Measurements from ENCODE around the gene RXFP2.

- TF ChIP-seq CTCF (IDR thresholded peaks at IDR 0.05) = no peak
- TF ChIP-seq, protein P1, sequence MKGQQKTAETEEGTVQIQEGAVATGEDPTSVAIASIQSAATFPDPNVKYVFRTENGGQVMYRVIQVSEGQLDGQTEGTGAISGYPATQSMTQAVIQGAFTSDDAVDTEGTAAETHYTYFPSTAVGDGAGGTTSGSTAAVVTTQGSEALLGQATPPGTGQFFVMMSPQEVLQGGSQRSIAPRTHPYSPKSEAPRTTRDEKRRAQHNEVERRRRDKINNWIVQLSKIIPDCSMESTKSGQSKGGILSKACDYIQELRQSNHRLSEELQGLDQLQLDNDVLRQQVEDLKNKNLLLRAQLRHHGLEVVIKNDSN (IDR thresholded peaks at IDR 0.05; ENCODE audit: borderline replicate concordance, low read depth) = no peak
- no peak for TF ChIP-seq FOSL2 (IDR thresholded peaks at IDR 0.05; ENCODE audit: borderline replicate concordance, low read depth)
- TF ChIP-seq TAF1 (IDR thresholded peaks at IDR 0.05; ENCODE audit: borderline replicate concordance, low read depth, low read length) = no peak
- no peak for TF ChIP-seq MAX (IDR thresholded peaks at IDR 0.05; ENCODE audit: low read depth)
- TF ChIP-seq POLR2AphosphoS5 (IDR thresholded peaks at IDR 0.05; ENCODE audit: low read depth, low read length) = no peak
- TF ChIP-seq, protein P2, sequence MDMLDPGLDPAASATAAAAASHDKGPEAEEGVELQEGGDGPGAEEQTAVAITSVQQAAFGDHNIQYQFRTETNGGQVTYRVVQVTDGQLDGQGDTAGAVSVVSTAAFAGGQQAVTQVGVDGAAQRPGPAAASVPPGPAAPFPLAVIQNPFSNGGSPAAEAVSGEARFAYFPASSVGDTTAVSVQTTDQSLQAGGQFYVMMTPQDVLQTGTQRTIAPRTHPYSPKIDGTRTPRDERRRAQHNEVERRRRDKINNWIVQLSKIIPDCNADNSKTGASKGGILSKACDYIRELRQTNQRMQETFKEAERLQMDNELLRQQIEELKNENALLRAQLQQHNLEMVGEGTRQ (IDR thresholded peaks at IDR 0.05; ENCODE audit: borderline replicate concordance, low read depth, low read length) = no peak
- no peak for TF ChIP-seq REST (IDR thresholded peaks at IDR 0.05; ENCODE audit: low read depth, low read length)
Measured at GRCh38 chr13:31843044-31843443, 103.7 kb downstream of the RXFP2 start.

All from SK-N-SH (cell line).